Naive B cell (primary cell): ENCODE data around the gene NOL3. TPM values are rescaled to one million over a fixed set of nuclear protein-coding genes. Genes with fewer than 3 reads are reported as not detected.

Experiments
- ATAC-seq, 2 donors: fragments of 150-1000 bp; cut with Tn5 transposase; 2 replicates each; pipeline ENCODE4 v1.10.0; 2021; ENCODE audit warnings: low read depth in 2 of 2, mild to moderate bottlenecking in 2 of 2, moderate library complexity in 2 of 2
- DNase-seq: peaks from one replicate; pipeline ENCODE4 v3.0.0; 2022
- H3K27ac Mint-ChIP-seq, 6 donors: one replicate each; pipeline ENCODE4 v1.8.0; 2020 to 2022; ENCODE audit warnings: mild to moderate bottlenecking in 6 of 6, mixed read lengths in 6 of 6, moderate library complexity in 5 of 6, inconsistent platforms in 2 of 6
- H3K27me3 Mint-ChIP-seq, 3 donors: one replicate each; pipeline ENCODE4 v1.8.0; 2021 to 2022; ENCODE audit warnings: mixed read lengths in 3 of 3, mild to moderate bottlenecking in 1 of 3
- H3K36me3 Mint-ChIP-seq, 2 donors: one replicate each; pipeline ENCODE4 v1.8.0; 2020 to 2022; ENCODE audit warnings: mixed read lengths in 2 of 2, inconsistent platforms in 1 of 2, mild to moderate bottlenecking in 1 of 2
- H3K4me1 Mint-ChIP-seq, 3 donors: one replicate each; pipeline ENCODE4 v1.8.0; 2020 to 2022; ENCODE audit warnings: mixed read lengths in 3 of 3, inconsistent platforms in 1 of 3, mild to moderate bottlenecking in 1 of 3, moderate library complexity in 1 of 3
- H3K4me3 Mint-ChIP-seq, 8 donors: one replicate each; pipeline ENCODE4 v1.8.0; 2020 to 2022; ENCODE audit warnings: mild to moderate bottlenecking in 8 of 8, mixed read lengths in 8 of 8, moderate library complexity in 8 of 8, inconsistent platforms in 2 of 8
- H3K9me3 Mint-ChIP-seq, 7 donors: one replicate each; pipeline ENCODE4 v1.8.0; 2020 to 2022; ENCODE audit warnings: mixed read lengths in 7 of 7, mild to moderate bottlenecking in 5 of 7, inconsistent platforms in 2 of 7, moderate library complexity in 1 of 7
- polyA plus RNA-seq, 6 donors: library from polyadenylated mRNA; unstranded; fragments of 300-500 nt; fragmentation: Illumina TruSeq; gene quantifications; one replicate each; pipeline ENCODE4 v1.2.3, GENCODE V29; 2021; ENCODE audit warnings: low read depth in 6 of 6

NOL3 gene
- polyA plus RNA-seq, 6 donors from 2014 or later: 0.27 TPM; not detected in 5

DNA sequence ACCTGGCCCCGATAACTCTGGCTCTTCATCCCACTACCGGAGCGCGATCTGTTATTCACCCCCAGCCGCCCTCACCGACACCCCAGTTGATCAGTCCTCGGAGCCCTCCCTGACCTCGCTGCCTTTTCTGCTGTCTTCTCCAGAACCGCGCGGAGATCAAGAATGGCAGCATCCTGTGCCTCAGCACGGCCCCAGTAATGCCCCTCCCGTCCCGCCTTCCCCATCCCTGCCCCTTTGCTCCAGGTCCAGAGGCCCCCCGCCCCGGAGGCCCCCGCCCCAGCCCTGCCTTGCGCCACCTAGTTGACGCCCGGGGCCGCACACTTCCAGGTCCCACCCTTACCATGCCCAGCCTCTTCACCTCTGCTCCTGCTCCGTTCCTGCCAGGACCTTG, 29.5 kb downstream of the NOL3 start:
- Mint-ChIP-seq H3K36me3 (peaks cover 6 to 21% of the 10 kb centered on the region in 2 donors), H3K9me3 (no peaks in the 10 kb centered on the region), H3K4me1 (peaks cover 20 to 31% (median 23%) of the 10 kb centered on the region in 3 donors), H3K27me3 (no peaks in the 10 kb centered on the region), H3K4me3 (peak overlapping the region in 6 of 8 donors; percentile 15 to 74 (median 54)), H3K27ac (peak overlapping the region in 2 of 6 donors; percentile 78 to 86)
- ATAC-seq (peak in 1 of 2 donors; percentile 32), DNase-seq (no peak)

GRCh38 chr16:67200491-67200890, 30.2 kb downstream of the NOL3 start:
- DNase-seq (no peak), ATAC-seq (no peak)
- Mint-ChIP-seq H3K36me3 (peaks cover 6 to 21% of the 10 kb centered on the region in 2 donors), H3K4me3 (no peak overlapping the region), H3K27me3 (no peaks in the 10 kb centered on the region), H3K9me3 (no peaks in the 10 kb centered on the region), H3K4me1 (peaks cover 19 to 30% (median 23%) of the 10 kb centered on the region in 3 donors), H3K27ac (no peak overlapping the region)

DNA sequence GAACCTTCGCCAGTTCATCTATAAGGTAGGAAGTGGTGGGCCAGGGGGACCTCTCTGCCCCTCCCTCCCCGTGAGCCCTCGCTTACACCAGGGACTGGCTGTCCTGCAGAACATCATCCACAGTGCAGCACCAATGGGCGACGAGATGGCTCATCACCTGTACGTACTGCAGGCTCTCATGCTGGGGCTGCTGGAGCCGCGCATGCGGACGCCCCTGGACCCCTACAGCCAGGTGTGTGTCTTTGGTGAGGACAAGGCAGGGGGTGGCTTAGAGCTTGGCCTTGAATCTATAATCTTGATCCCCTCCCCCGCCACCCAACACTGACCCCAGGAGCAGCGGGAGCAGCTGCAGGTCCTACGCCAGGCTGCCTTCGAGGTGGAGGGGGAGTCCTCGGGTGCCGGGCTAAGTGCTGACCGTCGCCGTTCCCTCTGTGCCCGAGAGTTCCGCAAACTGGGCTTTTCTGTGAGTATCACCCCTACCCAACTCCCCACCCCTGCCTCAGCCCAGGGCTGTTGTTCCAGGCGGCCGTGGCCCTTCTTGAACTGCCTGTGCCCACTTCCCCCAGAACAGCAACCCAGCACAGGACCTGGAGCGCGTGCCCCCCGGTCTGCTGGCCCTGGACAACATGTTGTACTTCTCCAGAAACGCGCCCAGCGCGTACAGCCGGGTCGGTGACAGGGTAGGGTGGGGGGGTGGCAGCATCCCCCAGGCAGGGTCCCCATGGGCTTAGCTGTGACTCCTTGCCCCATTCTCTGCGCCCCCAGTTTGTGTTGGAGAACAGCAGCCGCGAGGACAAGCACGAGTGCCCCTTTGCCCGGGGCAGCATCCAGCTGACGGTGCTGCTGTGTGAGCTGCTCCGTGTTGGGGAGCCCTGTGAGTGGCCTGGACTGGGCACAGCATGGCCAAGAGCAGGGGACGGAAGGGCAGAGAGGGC, 31.3 kb downstream of the NOL3 start:
- H3K4me3 Mint-ChIP-seq: no peak overlapping the region
- peaks cover 2 to 11% of the 10 kb centered on the region in 2 donors for H3K36me3 Mint-ChIP-seq
- no peaks in the 10 kb centered on the region for H3K27me3 Mint-ChIP-seq
- H3K4me1 Mint-ChIP-seq: peaks cover 13 to 18% (median 15%) of the 10 kb centered on the region in 3 donors
- DNase-seq (no peak), ATAC-seq (no peak)
- peak overlapping the region in 1 of 6 donors; percentile 54 for H3K27ac Mint-ChIP-seq
- no peaks in the 10 kb centered on the region for H3K9me3 Mint-ChIP-seq

GRCh38 chr16:67202426-67202825, 32.1 kb downstream of the NOL3 start:
- ATAC-seq (no peak), DNase-seq (no peak)
- H3K27ac Mint-ChIP-seq: no peak overlapping the region
- no peak overlapping the region for H3K4me3 Mint-ChIP-seq
- H3K4me1 Mint-ChIP-seq: peaks cover 5 to 13% (median 12%) of the 10 kb centered on the region in 3 donors
- no peaks in the 10 kb centered on the region for H3K27me3 Mint-ChIP-seq
- no peaks in the 10 kb centered on the region for H3K9me3 Mint-ChIP-seq
- H3K36me3 Mint-ChIP-seq: peaks cover 0 to 6% of the 10 kb centered on the region in 2 donors

GRCh38 chr16:67202956-67203493, 32.7 kb downstream of the NOL3 start:
- peaks cover 5 to 12% (median 11%) of the 10 kb centered on the region in 3 donors for H3K4me1 Mint-ChIP-seq
- no peaks in the 10 kb centered on the region for H3K9me3 Mint-ChIP-seq
- DNase-seq (no peak), ATAC-seq (no peak)
- no peak overlapping the region for H3K4me3 Mint-ChIP-seq
- no peaks in the 10 kb centered on the region for H3K27me3 Mint-ChIP-seq
- H3K36me3 Mint-ChIP-seq: peaks cover 0 to 6% of the 10 kb centered on the region in 2 donors
- H3K27ac Mint-ChIP-seq: no peak overlapping the region

GRCh38 chr16:67204076-67204475, 33.7 kb downstream of the NOL3 start:
- H3K27me3 Mint-ChIP-seq: no peaks in the 10 kb centered on the region
- ATAC-seq: no peak
- H3K27ac Mint-ChIP-seq: peak overlapping the region in 1 of 6 donors; percentile 66
- peaks cover 0 to 8% (median 5%) of the 10 kb centered on the region in 3 donors for H3K4me1 Mint-ChIP-seq
- no peak overlapping the region for H3K4me3 Mint-ChIP-seq
- H3K9me3 Mint-ChIP-seq: no peaks in the 10 kb centered on the region
- no peak for DNase-seq
- H3K36me3 Mint-ChIP-seq: peaks cover 0 to 6% of the 10 kb centered on the region in 2 donors

DNA sequence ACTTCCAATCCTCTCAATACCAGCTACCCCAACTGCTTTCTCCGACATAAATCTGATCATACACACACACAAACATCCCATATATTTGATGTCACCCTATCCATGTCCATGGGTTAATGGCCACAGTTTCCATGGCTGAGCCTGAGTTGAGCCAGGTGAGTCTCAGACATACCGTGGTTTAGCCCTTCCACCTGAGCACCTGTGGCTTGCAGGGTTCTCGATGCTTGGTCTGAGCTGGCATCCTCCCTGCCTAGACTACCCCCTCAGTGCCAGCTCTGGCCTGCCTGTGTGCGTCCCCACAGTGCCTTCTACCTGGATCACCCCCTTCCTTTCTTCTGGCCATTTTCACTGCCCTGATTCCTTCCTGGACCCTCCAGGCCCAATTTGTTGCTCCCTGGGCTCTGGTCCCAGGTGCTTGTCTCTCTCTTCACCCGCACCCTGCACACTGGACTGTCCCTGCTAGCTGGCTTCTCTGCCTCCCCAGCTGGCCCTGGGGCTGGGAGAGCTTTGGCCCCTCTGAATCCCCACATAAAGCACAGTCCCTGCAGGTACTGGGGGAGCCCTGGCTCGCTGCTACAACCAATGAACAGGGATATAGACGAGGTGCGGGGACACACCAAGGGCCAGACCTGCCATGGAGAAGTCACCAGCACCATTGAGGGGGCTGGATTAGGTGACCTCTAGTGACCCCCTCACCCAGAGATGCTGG, 35.9 kb downstream of the NOL3 start:
- no peak overlapping the region for H3K4me3 Mint-ChIP-seq
- H3K9me3 Mint-ChIP-seq: no peaks in the 10 kb centered on the region
- peak overlapping the region in 2 of 6 donors; percentile 43 to 61 for H3K27ac Mint-ChIP-seq
- H3K4me1 Mint-ChIP-seq: peaks cover 0 to 3% (median 0%) of the 10 kb centered on the region in 3 donors
- DNase-seq (no peak), ATAC-seq (no peak)
- no peaks in the 10 kb centered on the region for H3K36me3 Mint-ChIP-seq
- H3K27me3 Mint-ChIP-seq: no peaks in the 10 kb centered on the region

DNA sequence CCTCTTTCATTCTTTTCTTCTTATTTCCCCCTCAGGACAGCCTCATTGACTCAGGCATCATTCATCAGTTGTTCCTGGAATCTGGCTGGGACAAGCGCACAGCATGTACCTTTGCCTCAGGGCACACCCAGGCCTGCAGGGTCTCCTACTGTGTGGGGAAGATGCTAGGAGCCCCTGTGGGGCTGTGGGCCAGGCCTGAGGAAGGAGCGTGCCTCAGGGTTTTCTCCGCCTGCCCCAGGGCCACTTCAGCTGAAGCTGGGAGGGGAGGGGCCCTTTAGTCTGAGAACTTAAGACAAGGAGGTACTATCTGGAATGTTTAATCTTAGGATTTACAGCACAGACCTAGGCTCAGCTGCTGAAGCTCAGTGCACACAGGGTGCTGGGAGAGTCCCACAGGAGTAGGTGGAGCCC, 36.5 kb downstream of the NOL3 start:
- DNase-seq (no peak), ATAC-seq (no peak)
- Mint-ChIP-seq H3K27me3 (no peaks in the 10 kb centered on the region), H3K27ac (peak overlapping the region in 2 of 6 donors; percentile 43 to 47), H3K9me3 (no peaks in the 10 kb centered on the region), H3K4me3 (no peak overlapping the region), H3K36me3 (no peaks in the 10 kb centered on the region), H3K4me1 (peaks cover 0 to 3% (median 0%) of the 10 kb centered on the region in 3 donors)

DNA sequence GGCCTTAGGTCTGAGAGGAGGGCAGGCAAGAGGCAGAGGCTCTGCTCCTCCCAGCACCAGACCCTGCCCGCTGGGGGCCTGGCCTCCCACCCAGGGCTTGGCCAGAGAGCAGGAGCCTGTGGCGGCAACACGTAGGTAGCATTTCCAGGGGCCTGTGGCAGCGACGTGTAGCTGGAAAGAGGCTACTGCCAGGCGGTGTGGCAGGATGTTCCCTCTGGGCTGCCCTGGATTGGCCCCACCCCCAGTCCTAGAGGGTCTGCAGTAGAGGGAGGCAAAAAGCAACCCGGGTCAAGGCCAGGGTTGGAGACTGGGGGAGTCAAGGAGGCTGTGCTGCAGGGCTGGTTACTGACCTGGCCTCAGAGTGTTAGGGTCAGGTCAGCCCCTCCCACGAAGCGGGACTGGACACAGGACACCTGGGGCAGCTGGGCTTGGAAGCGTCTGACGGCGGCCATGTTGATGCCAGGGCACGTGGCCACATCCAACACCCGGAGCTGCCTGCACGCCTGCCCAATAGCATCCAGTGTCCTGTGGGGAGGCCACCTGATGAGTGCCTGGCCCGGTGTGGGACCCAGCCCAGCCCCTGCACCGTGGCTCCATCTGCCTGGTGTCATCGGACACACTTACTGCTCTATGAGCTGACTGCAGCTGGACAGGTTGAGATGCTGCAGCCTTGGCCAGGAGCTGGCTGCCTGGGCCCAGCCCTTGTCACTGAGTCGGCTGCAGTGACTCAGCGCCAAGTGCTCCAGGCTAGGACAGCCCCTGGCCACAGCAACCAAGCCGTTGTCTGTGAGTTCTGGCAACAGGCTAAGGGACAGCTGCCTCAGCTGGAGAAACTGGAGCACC, 37.1 kb downstream of the NOL3 start:
- Mint-ChIP-seq H3K9me3 (no peaks in the 10 kb centered on the region), H3K4me3 (no peak overlapping the region), H3K4me1 (peaks cover 0 to 3% (median 0%) of the 10 kb centered on the region in 3 donors), H3K27ac (no peak overlapping the region), H3K36me3 (no peaks in the 10 kb centered on the region), H3K27me3 (no peaks in the 10 kb centered on the region)
- ATAC-seq: no peak
- no peak for DNase-seq

GRCh38 chr16:67208154-67208896, 38.0 kb downstream of the NOL3 start:
- Mint-ChIP-seq H3K27me3 (no peaks in the 10 kb centered on the region), H3K36me3 (no peaks in the 10 kb centered on the region), H3K4me3 (no peak overlapping the region), H3K4me1 (peaks cover 0 to 3% (median 0%) of the 10 kb centered on the region in 3 donors), H3K27ac (peak overlapping the region in 1 of 6 donors; percentile 59), H3K9me3 (no peaks in the 10 kb centered on the region)
- no peak for ATAC-seq
- DNase-seq: no peak

- no peaks in the 10 kb centered on the region for H3K36me3 Mint-ChIP-seq
- H3K27ac Mint-ChIP-seq: no peak overlapping the region
- DNase-seq (no peak), ATAC-seq (no peak)
- no peaks in the 10 kb centered on the region for H3K27me3 Mint-ChIP-seq
- H3K4me1 Mint-ChIP-seq: peaks cover 0 to 3% (median 0%) of the 10 kb centered on the region in 3 donors
- H3K4me3 Mint-ChIP-seq: no peak overlapping the region
- no peaks in the 10 kb centered on the region for H3K9me3 Mint-ChIP-seq
These were observed 39.2 kb downstream of the NOL3 start for GRCh38 chr16:67209565-67209964.
